Subcutaneous adipose tissue (tissue), 4 donors: Measurements from ENCODE around the gene PLEKHN1. TPM values are rescaled to one million over a fixed set of nuclear protein-coding genes. Genes with fewer than 3 reads are reported as not detected.

Experiments
- total RNA-seq, 4 donors: library from RNA; depleted of rRNA; stranded (reverse); fragments of >200 nt; gene quantifications; one replicate each; pipeline ENCODE4 v1.1.0, GENCODE V29; 2016
- TF ChIP-seq, protein P1 (sequence below): fragments of 450-650 bp; IDR thresholded peaks from one replicate; pipeline ENCODE4 v1.5.1; 2016; ENCODE audit warnings: low read depth, mild to moderate bottlenecking, control low read depth, antibody characterized with exemption, moderate library complexity

Gene PLEKHN1
- total RNA-seq, 4 donors from 2014 or later: 0.33 TPM; not detected in 3

- TF ChIP-seq, protein P1, sequence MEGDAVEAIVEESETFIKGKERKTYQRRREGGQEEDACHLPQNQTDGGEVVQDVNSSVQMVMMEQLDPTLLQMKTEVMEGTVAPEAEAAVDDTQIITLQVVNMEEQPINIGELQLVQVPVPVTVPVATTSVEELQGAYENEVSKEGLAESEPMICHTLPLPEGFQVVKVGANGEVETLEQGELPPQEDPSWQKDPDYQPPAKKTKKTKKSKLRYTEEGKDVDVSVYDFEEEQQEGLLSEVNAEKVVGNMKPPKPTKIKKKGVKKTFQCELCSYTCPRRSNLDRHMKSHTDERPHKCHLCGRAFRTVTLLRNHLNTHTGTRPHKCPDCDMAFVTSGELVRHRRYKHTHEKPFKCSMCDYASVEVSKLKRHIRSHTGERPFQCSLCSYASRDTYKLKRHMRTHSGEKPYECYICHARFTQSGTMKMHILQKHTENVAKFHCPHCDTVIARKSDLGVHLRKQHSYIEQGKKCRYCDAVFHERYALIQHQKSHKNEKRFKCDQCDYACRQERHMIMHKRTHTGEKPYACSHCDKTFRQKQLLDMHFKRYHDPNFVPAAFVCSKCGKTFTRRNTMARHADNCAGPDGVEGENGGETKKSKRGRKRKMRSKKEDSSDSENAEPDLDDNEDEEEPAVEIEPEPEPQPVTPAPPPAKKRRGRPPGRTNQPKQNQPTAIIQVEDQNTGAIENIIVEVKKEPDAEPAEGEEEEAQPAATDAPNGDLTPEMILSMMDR: no peak
These were observed 24.5 kb upstream of the PLEKHN1 start for GRCh38 chr1:941588-942383.

DNA sequence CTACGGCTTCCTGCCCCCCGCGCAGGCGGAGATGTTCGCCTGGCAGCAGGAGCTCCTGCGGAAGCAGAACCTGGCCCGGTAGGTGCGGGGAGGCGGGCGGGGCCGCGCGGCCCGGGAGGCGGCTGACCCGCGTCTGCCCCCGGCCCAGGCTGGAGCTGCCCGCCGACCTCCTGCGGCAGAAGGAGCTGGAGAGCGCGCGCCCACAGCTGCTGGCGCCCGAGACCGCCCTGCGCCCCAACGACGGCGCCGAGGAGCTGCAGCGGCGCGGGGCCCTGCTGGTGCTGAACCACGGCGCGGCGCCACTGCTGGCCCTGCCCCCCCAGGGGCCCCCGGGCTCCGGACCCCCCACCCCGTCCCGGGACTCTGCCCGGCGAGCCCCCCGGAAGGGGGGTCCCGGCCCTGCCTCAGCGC lies 23.9 kb upstream of the PLEKHN1 start:
- TF ChIP-seq, protein P1: no peak

GRCh38 chr1:942864-943533 lies 23.3 kb upstream of the PLEKHN1 start:
- TF ChIP-seq, protein P1: no peak

- TF ChIP-seq, protein P1: no peak
These were observed 22.5 kb upstream of the PLEKHN1 start for GRCh38 chr1:943545-944340.

DNA sequence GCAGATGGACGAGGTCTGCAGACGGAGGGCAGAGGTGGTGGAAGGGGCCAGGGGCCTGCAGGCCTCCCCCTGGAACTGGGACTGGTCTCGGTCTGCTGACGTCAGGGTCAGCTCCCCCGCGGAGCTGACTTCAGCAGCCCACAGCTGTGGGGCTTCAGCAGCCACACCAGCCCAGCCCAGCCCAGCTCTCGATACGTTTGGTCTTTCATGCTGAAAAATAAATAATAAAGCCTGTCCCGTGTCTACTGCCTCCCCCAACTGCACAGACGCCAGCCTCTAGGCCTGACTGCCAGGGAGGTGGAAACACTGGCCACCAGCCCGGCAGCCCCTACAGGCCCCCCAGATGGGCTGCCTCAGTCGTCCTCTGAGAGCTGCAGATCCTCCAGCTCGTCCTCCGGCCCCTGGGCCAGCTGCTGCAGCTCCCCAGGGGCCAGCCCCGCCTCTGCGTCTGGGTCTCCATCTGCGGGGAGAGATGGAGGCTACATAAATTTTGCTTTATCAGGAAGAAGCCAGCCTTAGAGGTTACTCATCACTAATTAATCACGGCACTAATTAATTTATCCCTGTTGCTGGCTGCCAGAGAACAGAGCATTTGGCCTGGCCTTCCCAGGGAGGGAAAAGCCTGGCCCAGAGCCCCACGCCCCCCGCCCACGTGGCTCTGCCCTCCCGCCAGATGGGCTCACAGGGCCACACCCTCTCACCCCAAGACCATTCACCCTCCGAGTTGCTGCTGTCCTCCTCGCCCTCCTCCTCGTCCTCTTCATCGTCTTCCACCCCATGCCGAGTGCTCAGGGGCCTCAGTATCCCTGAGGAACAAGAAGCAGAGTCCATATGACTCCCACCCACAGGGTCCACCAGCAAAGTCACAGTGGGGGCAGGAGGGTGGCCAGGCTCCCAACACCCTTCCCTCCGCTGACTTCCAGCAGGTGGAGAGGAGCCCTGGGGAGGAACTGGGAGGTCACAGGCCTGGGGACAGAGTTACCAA lies 21.6 kb upstream of the PLEKHN1 start:
- TF ChIP-seq, protein P1: no peak

DNA sequence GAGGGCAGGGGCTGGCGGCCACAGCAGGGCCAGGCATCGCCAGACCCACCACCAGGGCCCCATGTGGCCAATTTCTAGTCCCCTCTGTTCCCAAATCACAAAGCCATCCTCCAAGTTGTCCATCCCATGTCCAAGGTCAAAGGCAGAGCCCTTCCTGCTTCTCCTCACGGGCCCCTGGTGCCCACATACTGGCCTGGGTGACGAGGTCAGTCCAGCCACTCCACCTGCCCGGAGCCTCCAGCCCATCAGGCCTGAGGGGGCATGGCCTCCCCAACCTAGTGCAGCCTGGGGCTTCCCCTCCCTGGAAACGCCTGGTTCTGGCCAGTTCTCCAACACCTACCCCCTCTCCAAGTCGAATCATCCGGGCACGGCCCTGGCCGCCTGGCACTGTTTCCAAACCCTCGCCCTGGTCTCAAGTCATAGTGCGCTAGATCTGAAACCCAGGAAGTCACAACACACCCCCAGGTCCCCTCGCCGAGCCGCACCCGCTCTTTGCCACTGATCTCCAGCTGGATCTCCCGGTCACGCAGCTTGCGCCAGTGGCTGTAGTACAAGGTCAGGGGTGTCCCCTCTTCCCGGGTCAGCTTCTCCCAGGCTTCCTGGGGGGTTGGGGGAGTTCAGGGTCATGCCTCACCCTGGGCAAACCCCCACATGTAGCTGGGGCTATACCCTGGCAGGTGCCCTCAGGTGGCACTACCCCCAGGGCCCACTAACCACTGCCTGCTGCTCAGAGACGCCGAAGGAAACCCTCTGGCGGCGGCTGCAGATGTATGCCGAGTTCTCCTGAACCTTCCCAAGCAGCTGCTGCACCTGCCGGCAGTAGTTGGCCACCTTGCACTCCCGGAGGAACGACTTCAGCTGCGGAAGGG lies 20.4 kb upstream of the PLEKHN1 start:
- TF ChIP-seq, protein P1: no peak
